Stimulated activated CD8-positive, alpha-beta memory T cell treated with anti-CD3 and anti-CD28 coated beads, Interleukin-12 subunit alpha, Interleukin-12 subunit beta, amount 100 ng/mL, for 1 hour (primary cell): ENCODE results near the gene FBXL5.

ENCODE experiments used
- DNase-seq: peaks from one replicate; pipeline ENCODE4 v3.0.0-alpha.2; 2020; ENCODE audit warnings: low read depth

The FBXL5 gene

DNA sequence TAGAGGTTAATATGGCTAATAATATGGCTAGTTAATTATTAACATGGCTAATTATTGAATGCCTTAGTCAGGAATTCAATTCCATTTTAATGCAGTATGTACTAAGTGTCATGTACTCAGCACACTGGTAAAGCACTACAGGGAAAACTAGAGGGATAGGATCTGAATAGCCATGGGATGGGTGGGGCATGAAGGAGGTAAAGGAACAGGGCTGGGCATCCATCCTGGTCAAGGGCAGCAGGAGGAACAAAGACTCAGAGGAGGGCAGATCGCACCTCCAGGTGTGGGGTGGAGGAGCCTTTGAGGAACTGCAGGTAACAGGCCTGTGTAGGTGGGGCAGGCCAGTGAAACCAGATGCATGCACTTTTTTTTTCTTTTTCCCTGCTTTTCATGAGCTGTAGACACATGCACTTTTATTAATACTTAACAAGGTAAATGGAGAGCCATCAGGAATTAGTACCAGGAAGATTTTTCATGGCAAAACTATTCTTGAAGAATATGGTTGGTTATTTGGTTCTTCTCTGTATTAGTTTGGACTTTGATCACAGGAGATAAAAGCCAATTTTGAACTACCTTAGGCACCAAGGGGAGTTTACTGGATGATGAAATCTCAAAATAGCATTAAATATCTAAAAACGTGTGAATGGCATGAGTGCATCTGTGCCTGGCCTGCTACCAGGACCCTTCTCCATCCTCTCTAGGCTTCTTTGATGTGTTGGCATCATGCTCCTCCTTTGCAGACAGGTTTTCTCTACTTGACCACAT lies 97.2 kb downstream of the FBXL5 start:
- no peak for DNase-seq

DNA sequence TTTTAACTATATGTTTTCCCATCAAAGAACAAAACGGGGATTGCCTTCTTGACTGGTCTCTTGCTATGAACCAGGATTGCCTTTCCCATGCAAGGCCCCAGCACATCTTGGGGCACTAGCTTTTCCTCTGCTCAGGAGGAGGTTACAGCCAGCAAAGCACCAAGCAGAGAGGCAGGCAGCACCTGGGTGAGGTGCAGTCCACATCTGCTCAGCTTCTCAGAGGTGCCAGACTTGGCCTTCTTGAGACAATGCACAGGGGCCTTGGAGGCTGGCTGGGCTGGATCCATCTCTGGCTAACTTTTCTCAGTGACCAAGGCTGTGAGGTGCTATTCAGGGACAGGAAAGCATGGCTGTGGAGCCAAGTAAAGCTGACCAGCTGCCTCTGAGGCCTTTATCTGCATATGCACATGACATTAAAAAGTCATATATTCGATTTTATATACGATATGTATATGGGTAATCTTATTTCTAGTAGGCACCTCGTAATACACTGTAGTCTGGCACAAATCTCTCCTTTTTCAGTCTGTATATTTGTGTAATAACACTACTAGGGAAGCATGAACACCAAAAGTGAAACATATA lies 98.6 kb downstream of the FBXL5 start:
- no peak for DNase-seq
